MM.1S (cell line): ENCODE results near the gene TNFRSF1A.

ENCODE experiments used
- EZH2 ChIP-seq: fragments of 300-600 bp; sonication (generic); optimal IDR thresholded peaks from 2 replicates; pipeline ENCODE3; 2017; ENCODE audit warnings: low read depth, mild to moderate bottlenecking, antibody characterized with exemption, low read length, mixed read lengths
- TF ChIP-seq, protein P1 (sequence below): fragments of 300-600 bp; sonication (generic); IDR thresholded peaks from 2 replicates; pipeline ENCODE4 v1.5.1; 2016; ENCODE audit warnings: antibody characterized with exemption, low read length, mixed read lengths

DNA sequence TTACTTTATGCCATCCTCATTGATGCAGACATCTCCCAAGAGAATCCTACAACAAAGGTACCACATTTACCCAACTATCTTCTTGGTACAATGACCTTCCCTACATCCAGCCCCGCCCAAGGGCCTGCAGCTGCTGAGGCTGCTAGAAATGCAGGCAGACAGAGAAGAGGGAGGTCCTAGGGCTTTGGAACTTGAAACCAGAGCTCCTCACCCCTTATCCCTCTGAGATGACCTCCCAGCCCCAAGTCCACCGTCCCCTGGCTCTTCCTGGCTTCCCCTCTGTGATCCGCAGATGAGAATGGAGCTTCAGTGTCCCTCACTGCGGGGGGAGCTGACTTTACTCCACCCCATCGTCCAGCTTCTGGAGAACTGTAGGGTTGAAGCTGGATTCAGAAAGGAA lies 1.6 kb upstream of the TNFRSF1A start:
- TF ChIP-seq, protein P1, sequence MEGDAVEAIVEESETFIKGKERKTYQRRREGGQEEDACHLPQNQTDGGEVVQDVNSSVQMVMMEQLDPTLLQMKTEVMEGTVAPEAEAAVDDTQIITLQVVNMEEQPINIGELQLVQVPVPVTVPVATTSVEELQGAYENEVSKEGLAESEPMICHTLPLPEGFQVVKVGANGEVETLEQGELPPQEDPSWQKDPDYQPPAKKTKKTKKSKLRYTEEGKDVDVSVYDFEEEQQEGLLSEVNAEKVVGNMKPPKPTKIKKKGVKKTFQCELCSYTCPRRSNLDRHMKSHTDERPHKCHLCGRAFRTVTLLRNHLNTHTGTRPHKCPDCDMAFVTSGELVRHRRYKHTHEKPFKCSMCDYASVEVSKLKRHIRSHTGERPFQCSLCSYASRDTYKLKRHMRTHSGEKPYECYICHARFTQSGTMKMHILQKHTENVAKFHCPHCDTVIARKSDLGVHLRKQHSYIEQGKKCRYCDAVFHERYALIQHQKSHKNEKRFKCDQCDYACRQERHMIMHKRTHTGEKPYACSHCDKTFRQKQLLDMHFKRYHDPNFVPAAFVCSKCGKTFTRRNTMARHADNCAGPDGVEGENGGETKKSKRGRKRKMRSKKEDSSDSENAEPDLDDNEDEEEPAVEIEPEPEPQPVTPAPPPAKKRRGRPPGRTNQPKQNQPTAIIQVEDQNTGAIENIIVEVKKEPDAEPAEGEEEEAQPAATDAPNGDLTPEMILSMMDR, result no peak
- no peak for TF ChIP-seq EZH2
